SU-DHL-6 (cell line): Measurements from ENCODE around the gene PLEKHA6.

ENCODE experiments used
- EZH2phosphoT487 ChIP-seq: fragments of 200-600 bp; sonication (generic), shearing (Covaris generic); conservative IDR thresholded peaks from 2 replicates; pipeline ENCODE4 v1.6.1; 2018; ENCODE audit warnings: mild to moderate bottlenecking, antibody characterized with exemption, low read length, moderate library complexity, mixed read lengths
- TF ChIP-seq, protein P1 (sequence below): fragments of 200-600 bp; sonication (generic); IDR thresholded peaks from one replicate; pipeline ENCODE4 v1.5.1; 2017; ENCODE audit warnings: antibody characterized with exemption, mild to moderate bottlenecking, low read length, moderate library complexity; ENCODE audit not compliant: insufficient read depth, poor library complexity, severe bottlenecking

DNA sequence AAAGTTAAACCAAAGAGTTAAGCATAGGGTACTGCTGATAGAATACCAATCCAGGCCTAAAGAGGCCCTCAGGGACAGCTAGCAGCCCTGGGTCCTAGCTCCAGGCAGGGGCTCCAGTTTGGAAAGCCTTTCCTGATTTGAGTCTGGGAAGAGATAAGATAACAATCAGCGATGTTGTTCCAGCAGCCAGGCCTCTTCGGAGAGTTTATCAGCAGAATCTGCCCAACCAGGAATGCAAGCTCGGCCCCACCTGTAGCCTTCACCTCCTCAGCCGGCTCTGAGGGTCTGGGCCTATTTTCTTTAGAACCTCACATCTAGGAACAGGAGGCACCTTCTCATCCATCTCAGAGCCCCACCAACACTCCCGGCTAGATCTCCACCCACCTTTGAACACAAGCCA lies 42.6 kb downstream of the PLEKHA6 start:
- TF ChIP-seq, protein P1, sequence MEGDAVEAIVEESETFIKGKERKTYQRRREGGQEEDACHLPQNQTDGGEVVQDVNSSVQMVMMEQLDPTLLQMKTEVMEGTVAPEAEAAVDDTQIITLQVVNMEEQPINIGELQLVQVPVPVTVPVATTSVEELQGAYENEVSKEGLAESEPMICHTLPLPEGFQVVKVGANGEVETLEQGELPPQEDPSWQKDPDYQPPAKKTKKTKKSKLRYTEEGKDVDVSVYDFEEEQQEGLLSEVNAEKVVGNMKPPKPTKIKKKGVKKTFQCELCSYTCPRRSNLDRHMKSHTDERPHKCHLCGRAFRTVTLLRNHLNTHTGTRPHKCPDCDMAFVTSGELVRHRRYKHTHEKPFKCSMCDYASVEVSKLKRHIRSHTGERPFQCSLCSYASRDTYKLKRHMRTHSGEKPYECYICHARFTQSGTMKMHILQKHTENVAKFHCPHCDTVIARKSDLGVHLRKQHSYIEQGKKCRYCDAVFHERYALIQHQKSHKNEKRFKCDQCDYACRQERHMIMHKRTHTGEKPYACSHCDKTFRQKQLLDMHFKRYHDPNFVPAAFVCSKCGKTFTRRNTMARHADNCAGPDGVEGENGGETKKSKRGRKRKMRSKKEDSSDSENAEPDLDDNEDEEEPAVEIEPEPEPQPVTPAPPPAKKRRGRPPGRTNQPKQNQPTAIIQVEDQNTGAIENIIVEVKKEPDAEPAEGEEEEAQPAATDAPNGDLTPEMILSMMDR = no peak
- no peak for TF ChIP-seq EZH2phosphoT487
